K562 (cell line): ENCODE data around the gene NME4. TPM values are rescaled to one million over a fixed set of nuclear protein-coding genes. Genes with fewer than 3 reads are reported as not detected.

Experiments
- CHCHD3 ChIP-seq: fragments of 250-450 bp; sonication (Bioruptor Pico); IDR thresholded peaks from 2 replicates; pipeline ENCODE4 v2.1.2; 2022; ENCODE audit warnings: mild to moderate bottlenecking
- DACH1 ChIP-seq: fragments of 450-650 bp; IDR thresholded peaks from 2 replicates; pipeline ENCODE4 v1.6.1; 2018; ENCODE audit not compliant: partially characterized antibody
- LEF1 ChIP-seq: fragments of 450-650 bp; IDR thresholded peaks from 2 replicates; pipeline ENCODE4 v1.6.1; 2016; ENCODE audit warnings: mild to moderate bottlenecking
- ZNF436 ChIP-seq: fragments of 250-450, 450-650 bp; sonication (Bioruptor Pico); formaldehyde crosslinking; IDR thresholded peaks from 2 replicates; pipeline ENCODE4 v1.7.0; 2020; ENCODE audit warnings: mild to moderate bottlenecking
- polyA plus RNA-seq, 8 experiments: library from polyadenylated mRNA; depleted of rRNA in 4 of 8; stranded (reverse) in 5 of 8; unstranded in 3 of 8; fragments of >200 nt; fragmentation: Nextera tagmentation in 2 of 8; fragmentation: Illumina TruSeq in 1 of 8; extraction: Ambion mirVana in 2 of 8; extraction: Trizol in 1 of 8; gene quantifications; 2 replicates each; pipeline versions ENCODE4 v1.2.1 to v1.2.3, GENCODE V29; 2011 to 2014; ENCODE audit warnings: inconsistent platforms in 1 of 8, missing spikeins in 1 of 8
- total RNA-seq, 7 experiments: library from RNA; depleted of rRNA in 6 of 7; stranded (reverse); fragments of >200 nt in 6 of 7; fragmentation: Illumina TruSeq in 2 of 7; extraction: Trizol in 2 of 7; gene quantifications; 2 replicates each; pipeline versions ENCODE4 v1.2.1 to v1.2.3, GENCODE V29; 2011 to 2021; ENCODE audit warnings: low replicate concordance in 1 of 7
- TF ChIP-seq, protein P1 (sequence below): fragments of 450-650 bp; IDR thresholded peaks from 2 replicates; pipeline ENCODE4 v1.6.1; 2018; ENCODE audit not compliant: partially characterized antibody
- TF ChIP-seq, protein P2 (sequence below): fragments of 250-450 bp; sonication (Bioruptor Pico); IDR thresholded peaks from 2 replicates; pipeline ENCODE4 v1.4.0; 2020; ENCODE audit warnings: mild to moderate bottlenecking, moderate library complexity

NME4 gene
- total and polyA plus RNA-seq, 9 of the 15 experiments (the other 6 are each of a cell fraction or from before 2014, with no cell fraction given): 15.4 to 264 (median 139) TPM

DNA sequence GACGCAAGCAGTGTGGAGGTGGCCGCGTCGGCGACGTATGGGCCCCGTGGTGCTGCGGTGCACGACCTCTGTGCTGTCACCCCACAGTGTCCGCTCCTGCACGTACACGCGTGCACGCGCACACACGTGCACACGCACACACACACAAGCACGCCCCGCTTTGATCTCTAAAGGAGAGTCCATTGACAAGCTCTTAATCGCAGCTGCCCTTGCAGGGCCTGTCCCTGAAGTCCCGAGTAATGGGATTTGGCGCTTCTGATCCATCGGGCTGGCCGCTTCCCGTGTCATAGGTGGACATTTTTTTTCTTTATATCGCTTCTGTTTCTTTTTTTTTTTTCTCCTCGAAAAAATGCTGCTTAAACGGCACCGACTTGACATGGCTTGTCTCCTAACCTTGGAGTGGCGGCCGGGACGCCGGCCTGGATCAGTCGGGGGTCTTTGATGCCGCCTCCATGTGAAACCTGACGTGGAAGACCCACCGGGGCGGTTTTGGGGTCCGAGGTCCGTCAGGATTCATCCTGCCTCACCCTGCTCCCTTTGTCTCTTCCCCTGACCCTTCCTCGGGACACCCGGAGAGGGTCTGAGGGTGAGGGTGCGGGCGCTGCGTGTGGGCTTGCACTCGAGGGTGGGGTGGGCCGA is 36.2 kb upstream of the NME4 start (continued):
- TF ChIP-seq, protein P1, sequence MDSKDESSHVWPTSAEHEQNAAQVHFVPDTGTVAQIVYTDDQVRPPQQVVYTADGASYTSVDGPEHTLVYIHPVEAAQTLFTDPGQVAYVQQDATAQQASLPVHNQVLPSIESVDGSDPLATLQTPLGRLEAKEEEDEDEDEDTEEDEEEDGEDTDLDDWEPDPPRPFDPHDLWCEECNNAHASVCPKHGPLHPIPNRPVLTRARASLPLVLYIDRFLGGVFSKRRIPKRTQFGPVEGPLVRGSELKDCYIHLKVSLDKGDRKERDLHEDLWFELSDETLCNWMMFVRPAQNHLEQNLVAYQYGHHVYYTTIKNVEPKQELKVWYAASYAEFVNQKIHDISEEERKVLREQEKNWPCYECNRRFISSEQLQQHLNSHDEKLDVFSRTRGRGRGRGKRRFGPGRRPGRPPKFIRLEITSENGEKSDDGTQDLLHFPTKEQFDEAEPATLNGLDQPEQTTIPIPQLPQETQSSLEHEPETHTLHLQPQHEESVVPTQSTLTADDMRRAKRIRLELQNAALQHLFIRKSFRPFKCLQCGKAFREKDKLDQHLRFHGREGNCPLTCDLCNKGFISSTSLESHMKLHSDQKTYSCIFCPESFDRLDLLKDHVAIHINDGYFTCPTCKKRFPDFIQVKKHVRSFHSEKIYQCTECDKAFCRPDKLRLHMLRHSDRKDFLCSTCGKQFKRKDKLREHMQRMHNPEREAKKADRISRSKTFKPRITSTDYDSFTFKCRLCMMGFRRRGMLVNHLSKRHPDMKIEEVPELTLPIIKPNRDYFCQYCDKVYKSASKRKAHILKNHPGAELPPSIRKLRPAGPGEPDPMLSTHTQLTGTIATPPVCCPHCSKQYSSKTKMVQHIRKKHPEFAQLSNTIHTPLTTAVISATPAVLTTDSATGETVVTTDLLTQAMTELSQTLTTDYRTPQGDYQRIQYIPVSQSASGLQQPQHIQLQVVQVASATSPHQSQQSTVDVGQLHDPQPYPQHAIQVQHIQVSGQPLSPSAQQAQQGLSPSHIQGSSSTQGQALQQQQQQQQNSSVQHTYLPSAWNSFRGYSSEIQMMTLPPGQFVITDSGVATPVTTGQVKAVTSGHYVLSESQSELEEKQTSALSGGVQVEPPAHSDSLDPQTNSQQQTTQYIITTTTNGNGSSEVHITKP: no peak
- TF ChIP-seq, protein P2, sequence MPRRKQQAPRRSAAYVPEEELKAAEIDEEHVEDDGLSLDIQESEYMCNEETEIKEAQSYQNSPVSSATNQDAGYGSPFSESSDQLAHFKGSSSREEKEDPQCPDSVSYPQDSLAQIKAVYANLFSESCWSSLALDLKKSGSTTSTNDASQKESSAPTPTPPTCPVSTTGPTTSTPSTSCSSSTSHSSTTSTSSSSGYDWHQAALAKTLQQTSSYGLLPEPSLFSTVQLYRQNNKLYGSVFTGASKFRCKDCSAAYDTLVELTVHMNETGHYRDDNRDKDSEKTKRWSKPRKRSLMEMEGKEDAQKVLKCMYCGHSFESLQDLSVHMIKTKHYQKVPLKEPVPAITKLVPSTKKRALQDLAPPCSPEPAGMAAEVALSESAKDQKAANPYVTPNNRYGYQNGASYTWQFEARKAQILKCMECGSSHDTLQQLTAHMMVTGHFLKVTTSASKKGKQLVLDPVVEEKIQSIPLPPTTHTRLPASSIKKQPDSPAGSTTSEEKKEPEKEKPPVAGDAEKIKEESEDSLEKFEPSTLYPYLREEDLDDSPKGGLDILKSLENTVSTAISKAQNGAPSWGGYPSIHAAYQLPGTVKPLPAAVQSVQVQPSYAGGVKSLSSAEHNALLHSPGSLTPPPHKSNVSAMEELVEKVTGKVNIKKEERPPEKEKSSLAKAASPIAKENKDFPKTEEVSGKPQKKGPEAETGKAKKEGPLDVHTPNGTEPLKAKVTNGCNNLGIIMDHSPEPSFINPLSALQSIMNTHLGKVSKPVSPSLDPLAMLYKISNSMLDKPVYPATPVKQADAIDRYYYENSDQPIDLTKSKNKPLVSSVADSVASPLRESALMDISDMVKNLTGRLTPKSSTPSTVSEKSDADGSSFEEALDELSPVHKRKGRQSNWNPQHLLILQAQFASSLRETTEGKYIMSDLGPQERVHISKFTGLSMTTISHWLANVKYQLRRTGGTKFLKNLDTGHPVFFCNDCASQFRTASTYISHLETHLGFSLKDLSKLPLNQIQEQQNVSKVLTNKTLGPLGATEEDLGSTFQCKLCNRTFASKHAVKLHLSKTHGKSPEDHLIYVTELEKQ (CRISPR knock-in tag): no peak
- TF ChIP-seq ZNF436 (CRISPR knock-in tag): no peak
- TF ChIP-seq DACH1: no peak
- TF ChIP-seq LEF1: no peak
- TF ChIP-seq CHCHD3: no peak
